IMR-90 (cell line): ENCODE results near the gene UBL5. TPM values are rescaled to one million over a fixed set of nuclear protein-coding genes. Genes with fewer than 3 reads are reported as not detected.

Source experiments
- ATAC-seq: fragments of 200-7000 bp; cut with Tn5 transposase; 2 replicates; pipeline ENCODE4 v1.9.1; 2020; ENCODE audit warnings: low read depth, mild to moderate bottlenecking, moderate library complexity
- BruUV-seq: library from RNA; stranded (reverse); fragments of 400-500 nt; replicated peaks from 2 replicates; lab custom pipeline; 2021; lab: Mats Ljungman, UMichigan
- CTCF ChIA-PET: fragments of 300-600 bp; formaldehyde crosslinking; extraction: SDS; loops from one replicate; lab custom pipeline; 2021; ENCODE audit warnings: antibody characterized with exemption; lab: Yijun Ruan, JAX
- POLR2A ChIA-PET: fragments of 300-600 bp; sonication (Branson Sonifier 250); formaldehyde crosslinking; loops from one replicate; lab custom pipeline; 2022; ENCODE audit warnings: antibody characterized with exemption; ENCODE audit not compliant: unreplicated experiment; lab: Charles Lee
- DNase-seq: peaks from one replicate; pipeline ENCODE4 v3.0.0; 2013
- H2AFZ ChIP-seq: replicated peaks from 2 replicates; pipeline ENCODE3; 2013; ENCODE audit warnings: low read length, mild to moderate bottlenecking; ENCODE audit not compliant: poor library complexity
- H2AK5ac ChIP-seq: 2 replicates; pipeline ENCODE4 v1.6.1; 2013; ENCODE audit warnings: low read depth, low read length, inconsistent platforms
- H2AK9ac ChIP-seq: replicated peaks from 2 replicates; pipeline ENCODE3; 2013; ENCODE audit warnings: mild to moderate bottlenecking, low read depth, low read length, moderate library complexity; ENCODE audit not compliant: poor library complexity
- H2BK120ac ChIP-seq: 2 replicates; pipeline ENCODE4 v1.6.1; 2013; ENCODE audit warnings: low read depth, low read length, inconsistent platforms
- H2BK15ac ChIP-seq: 3 replicates; pipeline ENCODE4 v1.6.1; 2013; ENCODE audit warnings: low read depth, low read length, inconsistent platforms
- H2BK20ac ChIP-seq: 2 replicates; pipeline ENCODE4 v1.6.1; 2013; ENCODE audit warnings: low read depth, mild to moderate bottlenecking, inconsistent platforms, low read length, moderate library complexity
- H2BK5ac ChIP-seq: 2 replicates; pipeline ENCODE4 v1.6.1; 2013; ENCODE audit warnings: mild to moderate bottlenecking, low read depth, low read length, inconsistent platforms; ENCODE audit not compliant: poor library complexity, severe bottlenecking
- H3K14ac ChIP-seq: replicated peaks from 2 replicates; pipeline ENCODE4 v1.6.1; 2013; ENCODE audit warnings: low read depth, low read length, inconsistent platforms
- H3K18ac ChIP-seq: 2 replicates; pipeline ENCODE4 v1.6.1; 2013; ENCODE audit warnings: low read depth, low read length, control low read depth
- H3K23ac ChIP-seq: 2 replicates; pipeline ENCODE4 v1.6.1; 2013; ENCODE audit warnings: low read depth, low read length, inconsistent platforms
- H3K27ac ChIP-seq: 2 replicates; pipeline ENCODE4 v1.5.1; 2013; ENCODE audit warnings: mild to moderate bottlenecking, control low read depth, low read length; ENCODE audit not compliant: insufficient read depth
- H3K27me3 ChIP-seq: 2 replicates; pipeline ENCODE4 v1.6.1; 2013; ENCODE audit warnings: low read length; ENCODE audit not compliant: control insufficient read depth, insufficient read depth
- H3K36me3 ChIP-seq: 2 replicates; pipeline ENCODE4 v1.6.1; 2013; ENCODE audit warnings: low read length, mixed read lengths; ENCODE audit not compliant: control insufficient read depth, insufficient read depth
- H3K4ac ChIP-seq: 2 replicates; pipeline ENCODE4 v1.6.1; 2013; ENCODE audit warnings: low read depth, low read length, inconsistent platforms
- H3K4me1 ChIP-seq: 2 replicates; pipeline ENCODE4 v1.6.1; 2013; ENCODE audit warnings: low read length, mixed read lengths; ENCODE audit not compliant: control insufficient read depth, insufficient read depth
- H3K4me2 ChIP-seq: 2 replicates; pipeline ENCODE4 v1.6.1; 2013; ENCODE audit warnings: low read depth, mild to moderate bottlenecking, control low read depth, low read length, moderate library complexity
- H3K4me3 ChIP-seq: 2 replicates; pipeline ENCODE4 v1.5.1; 2013; ENCODE audit warnings: low read depth, mild to moderate bottlenecking, control low read depth, low read length, moderate library complexity; ENCODE audit not compliant: insufficient read depth
- H3K56ac ChIP-seq: 2 replicates; pipeline ENCODE4 v1.6.1; 2013; ENCODE audit warnings: low read length, inconsistent platforms; ENCODE audit not compliant: insufficient read depth; ENCODE audit errors: extremely low read depth
- H3K79me1 ChIP-seq, 2 experiments: 2 replicates each; pipeline ENCODE4 v1.6.1; 2013; ENCODE audit warnings: low read length in 2 of 2, inconsistent platforms in 1 of 2, low read depth in 1 of 2
- H3K9ac ChIP-seq: 2 replicates; pipeline ENCODE4 v1.6.1; 2013; ENCODE audit warnings: low read depth, low read length, control low read depth
- H3K9me1 ChIP-seq: 2 replicates; pipeline ENCODE4 v1.6.1; 2013; ENCODE audit warnings: low read length, inconsistent platforms; ENCODE audit not compliant: insufficient read depth
- H3K9me3 ChIP-seq: 2 replicates; pipeline ENCODE4 v1.6.1; 2013; ENCODE audit warnings: low read length; ENCODE audit not compliant: control insufficient read depth, insufficient read depth
- H4K20me1 ChIP-seq: 2 replicates; pipeline ENCODE4 v1.6.1; 2013; ENCODE audit warnings: low read length, inconsistent platforms; ENCODE audit not compliant: insufficient read depth
- H4K5ac ChIP-seq: 2 replicates; pipeline ENCODE4 v1.6.1; 2013; ENCODE audit warnings: mild to moderate bottlenecking, low read depth, low read length, control low read depth
- H4K8ac ChIP-seq, 2 experiments: 2 replicates each; pipeline ENCODE4 v1.6.1; 2013; ENCODE audit warnings: low read depth in 2 of 2, low read length in 2 of 2, control low read depth in 1 of 2, inconsistent platforms in 1 of 2
- H4K91ac ChIP-seq: 2 replicates; pipeline ENCODE4 v1.6.1; 2013; ENCODE audit warnings: low read depth, low read length, inconsistent platforms; ENCODE audit not compliant: insufficient read depth
- BHLHE40 ChIP-seq: fragments of 150-350 bp; IDR thresholded peaks from 2 replicates; pipeline ENCODE4 v1.6.1; 2016; ENCODE audit warnings: mild to moderate bottlenecking, low read depth, low read length
- CHD1 ChIP-seq: IDR thresholded peaks from 2 replicates; pipeline ENCODE4 v1.6.1; 2012; ENCODE audit warnings: low read depth, low read length, improper control_type of control experiment
- FOS ChIP-seq: fragments of 150-350 bp; IDR thresholded peaks from 2 replicates; pipeline ENCODE4 v1.6.1; 2016; ENCODE audit warnings: low read depth, low read length
- MAFK ChIP-seq: IDR thresholded peaks from 2 replicates; pipeline ENCODE4 v1.6.1; 2012; ENCODE audit warnings: low read depth, low read length, improper control_type of control experiment
- MAZ ChIP-seq: IDR thresholded peaks from 2 replicates; pipeline ENCODE4 v1.6.1; 2012; ENCODE audit warnings: low read depth, mild to moderate bottlenecking, low read length, improper control_type of control experiment, moderate library complexity, borderline replicate concordance
- RCOR1 ChIP-seq: IDR thresholded peaks from 2 replicates; pipeline ENCODE4 v1.6.1; 2012; ENCODE audit warnings: mild to moderate bottlenecking, low read length, improper control_type of control experiment; ENCODE audit not compliant: insufficient replicate concordance
- SMC3 ChIP-seq: fragments of 150-350 bp; IDR thresholded peaks from 2 replicates; pipeline ENCODE4 v1.6.1; 2016; ENCODE audit warnings: low read depth, mild to moderate bottlenecking, antibody characterized with exemption, low read length, moderate library complexity
- WGBS, 2 experiments: methylation state at CpG; one replicate each; pipeline versions ENCODE4 v1.1.5 to v1.1.7; 2013; ENCODE audit warnings: missing lambda C conversion rate in 2 of 2; ENCODE audit not compliant: insufficient read length in 1 of 2; ENCODE audit errors: extremely low coverage in 2 of 2; 5-methylcytosine and 5-hydroxymethylcytosine counted together
- dilution Hi-C: fragments of 300-500 bp; cut with HindIII; formaldehyde crosslinking; loops from one replicate; pipeline ENCODE4 v1.14.3; 2018; ENCODE audit warnings: low sequenced_read_pairs; ENCODE audit not compliant: unreplicated experiment
- in situ Hi-C: fragments of 300-500 bp; cut with MboI; formaldehyde crosslinking; loops from 3 replicates; pipeline ENCODE4 v1.14.3; 2019; ENCODE audit warnings: low sequenced_read_pairs, inconsistent platforms, mixed read lengths
- intact Hi-C: fragments of 100-400 bp; cut with micrococcal nuclease; formaldehyde crosslinking; loops from 2 replicates; pipeline ENCODE4 v1.10.0; 2022
- polyA plus RNA-seq, 3 experiments: library from polyadenylated mRNA; depleted of rRNA; stranded (reverse); fragments of >200 nt; gene quantifications; 2 replicates each; pipeline ENCODE4 v1.2.3, GENCODE V29; 2012; ENCODE audit warnings: low replicate concordance in 1 of 3
- total RNA-seq: library from RNA; depleted of rRNA; stranded (reverse); fragments of >200 nt; gene quantifications from 2 replicates; pipeline ENCODE4 v1.2.3, GENCODE V29; 2012
- TF ChIP-seq, protein P1 (sequence below): fragments of 150-350 bp; IDR thresholded peaks from 2 replicates; pipeline ENCODE4 v1.6.1; 2017; ENCODE audit warnings: mild to moderate bottlenecking, antibody characterized with exemption, low read length, low read depth

UBL5 gene
- total and polyA plus RNA-seq, 2 of the 4 experiments (the other 2 are of a cell fraction), result 434 to 1,091 TPM

DNA sequence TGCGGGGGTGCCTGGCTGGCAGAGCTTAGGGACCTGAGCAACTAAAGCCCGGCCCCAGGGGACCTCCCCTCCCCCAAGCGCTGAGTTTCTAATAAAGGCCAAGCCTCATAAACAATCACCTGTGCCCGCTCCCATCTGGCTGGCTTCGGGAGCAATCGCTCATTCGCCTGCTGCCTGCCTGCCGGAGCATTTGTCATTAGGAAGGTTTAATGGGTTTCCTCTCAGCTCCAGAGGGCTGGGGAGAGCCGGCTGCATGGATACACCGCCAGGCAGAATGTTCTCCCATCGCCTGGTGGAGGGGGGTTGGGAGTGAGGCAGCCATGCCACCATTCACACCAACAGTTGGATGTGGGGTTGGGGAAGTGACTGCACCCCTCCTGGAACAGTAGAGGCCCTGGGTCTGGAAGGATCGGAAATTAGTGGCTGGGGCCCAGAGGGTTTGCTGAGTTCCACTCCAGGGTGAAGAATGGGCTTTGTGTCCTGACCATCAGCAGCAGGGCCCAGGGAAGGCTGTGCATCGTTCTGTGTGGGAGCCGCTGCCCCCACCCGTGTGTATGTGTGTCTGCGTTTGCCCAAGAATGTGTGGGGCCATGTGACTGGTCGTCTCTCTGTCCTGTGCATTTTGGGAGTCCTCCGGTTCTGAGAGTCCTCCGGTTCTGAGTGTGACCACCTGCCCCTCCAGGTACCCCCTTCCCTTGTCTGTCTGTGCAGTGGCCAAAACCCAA, 22.7 kb downstream of the UBL5 start:
- Histone ChIP-seq H3K56ac (no peak overlapping the region), H4K91ac (no peak overlapping the region), H3K79me1 (peaks cover 17 to 41% of the 10 kb centered on the region in 2 experiments), H3K23ac (no peak overlapping the region), H2BK20ac (no peak overlapping the region), H3K18ac (no peak overlapping the region), H3K36me3 (peaks cover 12% of the 10 kb centered on the region), H3K4me1 (peaks cover 5% of the 10 kb centered on the region), H3K4me2 (no peak overlapping the region), H3K27ac (no peak overlapping the region), H2AK9ac (peak overlapping the region; percentile 78), H4K8ac (no peak overlapping the region), H3K9me3 (no peaks in the 10 kb centered on the region), H4K5ac (no peak overlapping the region), H3K4ac (no peak overlapping the region), H2AK5ac (no peak overlapping the region; the same call in 1 of the 2 replicates), H3K27me3 (no peaks in the 10 kb centered on the region), H3K14ac (no peak overlapping the region), H2BK5ac (no peak overlapping the region), H3K9ac (no peak overlapping the region), H2BK120ac (no peak overlapping the region), H4K20me1 (peaks cover 15% of the 10 kb centered on the region), H3K9me1 (peaks cover 9% of the 10 kb centered on the region; the same call in 1 of the 2 replicates), H3K4me3 (no peak overlapping the region), H2BK15ac (no peak overlapping the region), H2AFZ (no peak overlapping the region)
- POLR2A ChIA-PET, result no interaction called here
- ATAC-seq, result no peak
- in situ Hi-C loops (no loop called here), intact Hi-C loops (no loop called here), dilution Hi-C loops (no loop called here)
- BruUV-seq, result no TSS peak
- 64% methylated on average over 9 of the region's 19 CpGs; no CpG with 5 or more reads in 1 of the 2 experiments for WGBS, 2 experiments
- CTCF ChIA-PET, result no interaction called here
- DNase-seq, result no peak
- no peak for TF ChIP-seq CHD1
- no peak for TF ChIP-seq SMC3
- TF ChIP-seq, protein P1, sequence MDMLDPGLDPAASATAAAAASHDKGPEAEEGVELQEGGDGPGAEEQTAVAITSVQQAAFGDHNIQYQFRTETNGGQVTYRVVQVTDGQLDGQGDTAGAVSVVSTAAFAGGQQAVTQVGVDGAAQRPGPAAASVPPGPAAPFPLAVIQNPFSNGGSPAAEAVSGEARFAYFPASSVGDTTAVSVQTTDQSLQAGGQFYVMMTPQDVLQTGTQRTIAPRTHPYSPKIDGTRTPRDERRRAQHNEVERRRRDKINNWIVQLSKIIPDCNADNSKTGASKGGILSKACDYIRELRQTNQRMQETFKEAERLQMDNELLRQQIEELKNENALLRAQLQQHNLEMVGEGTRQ, result no peak
- TF ChIP-seq MAFK, result no peak
- no peak for TF ChIP-seq FOS
- TF ChIP-seq RCOR1, result no peak
- TF ChIP-seq MAZ, result no peak
- no peak for TF ChIP-seq BHLHE40
